HG02763 (cell line): ENCODE data around the gene PKIG.

Experiments used
- ATAC-seq: cut with Tn5 transposase; IDR thresholded peaks from one replicate; pipeline ENCODE4 v1.9.1; 2021; ENCODE audit warnings: mild to moderate bottlenecking, moderate library complexity; ENCODE audit not compliant: unreplicated experiment

Gene PKIG

GRCh38 chr20:44594730-44595129, 12.4 kb downstream of the PKIG start:
- ATAC-seq: peak; percentile 39

- ATAC-seq: no peak
Measured at GRCh38 chr20:44596010-44596409, 13.6 kb downstream of the PKIG start.

- ATAC-seq: no peak
Measured at GRCh38 chr20:44596876-44597275, 14.5 kb downstream of the PKIG start.

DNA sequence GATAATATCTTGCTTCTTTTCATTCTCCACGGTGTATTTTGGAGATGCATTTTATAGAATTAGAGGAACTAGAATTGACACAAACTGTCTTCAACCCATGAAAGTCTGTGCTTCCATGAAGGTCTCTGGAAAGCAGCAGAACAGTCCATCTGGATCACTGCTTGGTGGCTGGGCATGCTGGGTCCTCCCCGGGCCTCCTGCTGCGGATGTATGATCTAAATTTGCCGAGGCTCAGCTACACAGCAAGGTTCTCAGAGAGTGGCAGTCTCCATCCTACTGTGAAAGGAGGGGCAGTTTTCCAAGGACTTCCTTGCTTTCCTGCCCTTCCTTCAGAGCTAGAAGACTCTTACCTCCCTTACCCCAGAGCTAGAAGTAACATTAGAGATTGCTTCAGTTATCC, 15.1 kb downstream of the PKIG start:
- ATAC-seq: no peak

DNA sequence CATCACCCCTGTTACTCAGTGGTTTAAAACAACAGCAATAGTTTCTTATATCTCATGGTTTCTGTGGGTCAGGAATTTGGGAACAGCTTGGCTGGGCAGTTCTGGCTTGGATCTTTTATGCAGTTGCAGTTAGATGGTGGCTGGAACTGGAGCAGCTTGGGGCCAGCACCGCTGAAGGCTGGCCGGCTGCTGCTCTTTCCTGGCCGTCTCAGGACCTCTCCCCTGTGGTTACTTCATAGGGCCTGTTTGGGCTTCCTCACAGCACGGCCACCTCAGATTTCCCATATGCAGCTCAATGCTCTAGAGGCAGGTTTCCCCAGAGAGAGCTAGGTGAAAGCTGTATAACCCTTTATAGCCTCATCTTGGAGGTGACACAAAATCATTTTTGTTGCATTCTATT, 15.6 kb downstream of the PKIG start:
- no peak for ATAC-seq

DNA sequence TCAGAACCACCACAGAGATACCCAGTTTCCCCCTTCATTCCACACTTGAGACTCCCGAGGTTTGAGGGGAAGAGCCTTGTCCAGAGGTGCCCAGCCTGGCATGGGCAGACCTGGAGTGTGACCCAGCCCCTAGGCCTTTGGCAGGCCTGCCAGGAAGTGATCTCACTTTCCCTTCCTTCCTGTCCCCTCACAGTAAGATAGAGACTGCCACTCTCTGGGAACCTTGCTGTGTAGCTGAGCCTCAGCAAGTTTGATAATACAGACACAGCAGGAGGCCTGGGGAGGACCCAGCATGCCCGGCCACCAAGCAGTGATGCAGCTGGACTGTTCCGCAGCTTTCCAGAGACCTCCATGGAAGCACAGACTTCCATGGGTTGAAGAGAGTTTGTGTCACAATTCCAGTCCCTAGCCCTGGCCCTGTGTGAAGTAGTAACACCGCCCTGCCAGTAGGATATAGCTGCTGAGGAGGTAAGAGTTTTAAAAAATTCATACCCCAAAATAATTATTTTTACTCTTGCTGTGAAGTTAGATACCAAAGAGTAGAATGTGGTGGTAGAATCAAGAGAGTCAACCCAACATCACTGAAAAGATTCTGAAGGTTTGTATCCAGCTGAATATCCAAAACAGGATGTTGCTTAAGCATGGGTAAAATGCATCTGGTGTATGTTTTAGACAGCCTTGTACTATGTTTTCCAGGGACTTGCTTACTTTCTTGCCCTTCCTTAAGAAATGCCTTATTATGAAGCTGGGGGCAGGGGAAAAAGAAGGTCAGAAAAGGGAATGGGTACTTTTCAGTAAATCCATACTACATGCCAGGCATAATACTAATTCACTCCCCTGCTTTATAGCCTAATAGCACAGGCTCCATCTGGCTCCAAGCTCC, 16.3 kb downstream of the PKIG start:
- no peak for ATAC-seq

DNA sequence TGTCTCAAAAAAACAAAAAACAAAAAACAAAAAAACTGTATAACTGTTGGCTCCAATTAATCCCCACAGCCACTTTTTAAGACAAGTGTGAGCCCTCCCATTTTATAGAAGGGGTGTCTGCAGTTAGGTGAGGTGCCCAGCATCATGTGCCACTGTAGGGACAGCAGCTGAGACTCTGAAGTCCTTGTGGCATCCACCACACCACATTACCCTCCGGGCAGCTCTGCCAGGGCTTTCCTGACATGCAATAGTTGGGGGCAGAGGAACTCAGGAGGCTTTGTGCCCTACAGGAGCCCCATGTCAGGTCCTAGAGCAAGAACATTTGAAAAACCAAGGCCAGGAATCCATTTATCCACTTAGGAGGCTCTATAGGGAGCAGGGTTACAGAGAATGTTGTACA, 17.3 kb downstream of the PKIG start:
- ATAC-seq: no peak

DNA sequence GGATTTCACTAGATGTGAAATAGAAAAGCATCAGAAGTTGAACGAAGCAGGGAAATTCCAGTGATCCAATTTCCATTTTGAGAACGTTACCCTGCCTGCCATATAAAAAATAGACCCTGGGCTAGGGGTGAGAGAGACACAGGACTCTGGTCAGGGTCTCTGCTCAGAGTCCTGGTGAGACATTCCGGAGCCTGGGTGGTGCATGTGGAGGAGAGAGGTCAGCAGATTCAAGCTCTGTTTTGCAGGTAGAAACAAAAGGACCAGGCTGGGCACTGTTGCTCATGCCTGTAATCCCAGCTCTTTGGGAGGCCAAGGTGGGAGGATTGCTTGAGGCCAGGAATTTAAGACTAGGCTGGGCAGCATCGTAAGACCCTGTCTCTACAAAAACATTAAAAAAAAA, 17.9 kb downstream of the PKIG start:
- no peak for ATAC-seq

- no peak for ATAC-seq
Measured at GRCh38 chr20:44600758-44601201, 18.4 kb downstream of the PKIG start.

DNA sequence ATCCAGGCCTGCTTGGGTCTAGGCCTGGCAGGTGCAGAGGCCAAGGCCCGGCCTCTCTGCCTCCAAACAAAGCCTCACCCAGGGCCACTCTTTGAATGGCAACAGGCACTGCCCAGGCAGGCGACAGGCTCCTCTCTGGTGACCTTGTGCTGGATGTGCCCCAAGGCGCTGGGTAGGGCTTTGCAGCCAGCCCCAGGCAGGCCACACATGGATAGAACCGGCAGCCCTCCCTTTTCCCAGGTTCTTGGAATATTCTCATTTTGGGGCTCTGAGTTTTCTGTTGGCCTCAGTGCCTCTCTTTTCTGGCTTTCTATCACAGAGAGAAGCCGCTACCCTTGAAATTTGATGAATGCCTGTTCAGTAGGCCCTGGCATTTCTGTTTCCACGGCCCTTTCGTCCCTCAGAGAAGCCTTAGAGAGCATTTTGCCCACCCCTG, 18.9 kb downstream of the PKIG start:
- no peak for ATAC-seq

DNA sequence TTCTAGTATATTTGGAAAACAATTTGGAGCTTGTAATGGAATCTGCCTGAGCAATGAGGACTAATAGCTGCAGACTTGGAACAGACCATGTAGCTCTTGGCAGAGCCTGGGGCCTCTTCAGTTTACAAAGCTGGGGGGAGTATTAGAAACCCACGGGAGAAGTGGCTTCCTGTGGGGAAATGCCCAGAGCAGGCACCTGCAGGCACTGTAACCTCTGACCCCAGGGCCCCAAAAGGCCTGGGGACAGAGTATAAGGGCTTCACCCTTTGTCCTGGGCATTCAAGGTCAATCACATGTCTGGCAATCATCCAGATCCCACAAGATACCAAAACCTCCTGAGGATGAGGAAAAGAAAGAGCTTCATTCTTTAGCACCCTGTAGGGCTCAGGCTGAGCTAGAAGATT, 19.4 kb downstream of the PKIG start:
- no peak for ATAC-seq

GRCh38 chr20:44603327-44603726, 20.9 kb downstream of the PKIG start:
- ATAC-seq: no peak

- no peak for ATAC-seq
Measured at GRCh38 chr20:44606725-44607441, 24.5 kb downstream of the PKIG start.

- no peak for ATAC-seq
Measured at GRCh38 chr20:44609006-44609515, 26.7 kb downstream of the PKIG start.

GRCh38 chr20:44609516-44610312, 27.3 kb downstream of the PKIG start:
- peak; percentile 82 for ATAC-seq

DNA sequence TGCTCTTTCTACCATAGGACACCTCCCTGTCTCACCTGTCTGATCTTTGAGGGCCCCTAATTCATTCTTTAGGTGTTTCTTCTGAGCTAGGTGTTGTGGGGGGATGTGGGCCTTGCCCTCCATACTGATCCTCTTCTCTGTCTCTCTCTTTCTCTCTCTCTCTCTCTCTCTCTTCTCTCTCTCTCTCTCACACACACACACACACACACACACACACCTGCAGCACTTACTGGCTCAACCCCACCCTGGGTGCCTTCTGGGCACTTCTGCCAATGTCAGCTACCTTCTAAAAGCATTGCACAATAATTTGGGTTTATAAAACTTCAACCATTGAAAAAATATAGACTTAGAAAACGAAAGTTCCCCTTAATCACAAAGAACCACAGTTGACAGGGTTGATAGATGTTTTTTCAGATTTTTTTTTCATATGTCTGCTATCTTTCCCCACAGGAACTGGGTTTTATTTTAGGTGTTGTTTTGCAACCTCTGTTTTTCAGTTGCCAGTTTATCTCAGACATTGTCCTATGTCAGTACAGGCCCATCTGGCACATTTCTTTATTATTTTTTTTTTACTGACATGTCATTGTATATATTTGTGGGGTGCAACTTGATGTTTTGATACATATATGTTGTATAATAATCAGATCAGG, 28.1 kb downstream of the PKIG start:
- no peak for ATAC-seq

DNA sequence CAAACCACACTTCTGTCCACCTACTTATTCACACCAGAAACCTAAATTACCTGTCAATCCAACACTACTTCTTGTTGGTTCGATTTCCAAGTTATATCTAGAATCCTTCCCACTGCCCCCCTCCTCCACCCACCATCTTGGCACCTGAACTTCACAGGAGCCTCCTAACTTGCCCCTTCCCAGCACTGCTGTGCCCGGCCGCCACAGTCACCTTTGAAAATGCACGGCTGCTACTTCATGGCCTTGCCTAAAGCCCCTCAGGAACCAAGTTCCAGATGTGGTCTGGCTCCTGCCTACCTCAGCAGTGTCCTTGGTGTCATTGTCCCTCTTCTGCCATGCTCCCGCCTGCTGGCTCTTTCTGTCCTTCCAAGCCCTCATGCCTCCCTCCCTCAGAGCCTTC, 31.2 kb downstream of the PKIG start:
- no peak for ATAC-seq

DNA sequence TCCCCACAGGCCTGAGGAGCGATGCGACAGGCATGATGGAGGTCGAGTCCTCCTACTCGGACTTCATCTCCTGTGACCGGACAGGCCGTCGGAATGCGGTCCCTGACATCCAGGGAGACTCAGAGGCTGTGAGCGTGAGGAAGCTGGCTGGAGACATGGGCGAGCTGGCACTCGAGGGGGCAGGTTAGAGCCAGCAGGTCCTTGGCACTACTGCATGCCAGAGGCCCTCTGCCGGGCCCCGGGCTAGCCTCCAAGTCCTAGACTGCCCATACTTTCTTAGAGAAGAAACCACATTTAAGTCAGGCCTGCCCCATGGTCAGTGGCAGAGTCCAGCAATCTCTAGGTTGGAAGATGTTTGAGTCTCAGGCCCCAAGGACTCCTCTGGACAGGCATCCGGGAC, 32.1 kb downstream of the PKIG start:
- ATAC-seq: no peak

GRCh38 chr20:44615169-44615791, 32.9 kb downstream of the PKIG start:
- ATAC-seq: no peak
